HG03135 (cell line): ENCODE results near the gene HELT.
"Not testable (repeated sequence)": the region's sequence is repeated elsewhere in the genome, so short reads cannot be mapped to it uniquely, and the experiment has no call there.

Experiments
- ATAC-seq: cut with Tn5 transposase; IDR thresholded peaks from one replicate; pipeline ENCODE4 v1.9.1; 2021; ENCODE audit warnings: mild to moderate bottlenecking, moderate library complexity; ENCODE audit not compliant: unreplicated experiment

HELT gene

GRCh38 chr4:185017964-185018772 is at the start of gene HELT:
Gene HELT (plus strand): TSS chr4:185018490. CDS start chr4:185018929, 439 bp downstream.
- no peak for ATAC-seq

- ATAC-seq, result no peak
These were observed 49.5 kb upstream of the HELT start for GRCh38 chr4:184968784-184969201.

- ATAC-seq, result no peak
These were observed 48.7 kb upstream of the HELT start for GRCh38 chr4:184969610-184970009.

- no peak for ATAC-seq
These were observed 45.3 kb upstream of the HELT start for GRCh38 chr4:184972991-184973390.

GRCh38 chr4:184976348-184976747 is 41.9 kb upstream of the HELT start:
- not testable (repeated sequence) for ATAC-seq

- ATAC-seq, result no peak
These were observed 40.5 kb upstream of the HELT start for GRCh38 chr4:184977747-184978146.

- no peak for ATAC-seq
These were observed 40.1 kb upstream of the HELT start for GRCh38 chr4:184978211-184978610.

- no peak for ATAC-seq
These were observed 38.7 kb upstream of the HELT start for GRCh38 chr4:184979461-184980124.

GRCh38 chr4:184980261-184980660 is 38.0 kb upstream of the HELT start:
- ATAC-seq, result no peak

- peak; percentile 70 for ATAC-seq
These were observed 34.5 kb upstream of the HELT start for GRCh38 chr4:184983672-184984356.

GRCh38 chr4:184987493-184988031 is 30.7 kb upstream of the HELT start:
- ATAC-seq, result no peak

- ATAC-seq, result no peak
These were observed 29.7 kb upstream of the HELT start for GRCh38 chr4:184988611-184989010.

- not testable (repeated sequence) for ATAC-seq
These were observed 29.0 kb upstream of the HELT start for GRCh38 chr4:184989283-184989682.

GRCh38 chr4:184990131-184990530 is 28.2 kb upstream of the HELT start:
- not testable (repeated sequence) for ATAC-seq

- ATAC-seq, result no peak
These were observed 26.4 kb upstream of the HELT start for GRCh38 chr4:184991860-184992259.

GRCh38 chr4:184992422-184992821 is 25.9 kb upstream of the HELT start:
- no peak for ATAC-seq

GRCh38 chr4:184993247-184993646 is 25.0 kb upstream of the HELT start:
- ATAC-seq, result no peak

GRCh38 chr4:184994010-184994622 is 24.2 kb upstream of the HELT start:
- no peak for ATAC-seq

- ATAC-seq, result no peak
These were observed 23.7 kb upstream of the HELT start for GRCh38 chr4:184994623-184995010.

- ATAC-seq, result not testable (repeated sequence)
These were observed 20.6 kb upstream of the HELT start for GRCh38 chr4:184997656-184998055.

GRCh38 chr4:185002784-185003183 is 15.5 kb upstream of the HELT start:
- ATAC-seq, result no peak
